LNCaP clone FGC (cell line): ENCODE results near the gene ANXA11.
"Not testable (repeated sequence)": the region's sequence is repeated elsewhere in the genome, so short reads cannot be mapped to it uniquely, and the experiment has no call there.

Source experiments
- DNase-seq: peaks from one replicate; pipeline ENCODE4 v3.0.0-alpha.2; 2011; ENCODE audit warnings: low read depth
- H3K4me3 ChIP-seq: 2 replicates; pipeline ENCODE4 v1.5.1; 2011; ENCODE audit warnings: mild to moderate bottlenecking, low read depth, low read length, control low read depth
- CTCF ChIP-seq: IDR thresholded peaks from 2 replicates; pipeline ENCODE4 v1.5.1; 2012; ENCODE audit warnings: mild to moderate bottlenecking; ENCODE audit not compliant: control insufficient read depth, insufficient read depth; ENCODE audit errors: extremely low read depth

The ANXA11 gene

GRCh38 chr10:80226723-80227122 is 21.4 kb upstream of the ANXA11 start:
- H3K4me3 ChIP-seq, DNase-seq: not testable (repeated sequence)

GRCh38 chr10:80223031-80223419 is 17.7 kb upstream of the ANXA11 start:
- not testable (repeated sequence) for DNase-seq, H3K4me3 ChIP-seq

GRCh38 chr10:80218878-80219277 is 13.5 kb upstream of the ANXA11 start:
- H3K4me3 ChIP-seq, DNase-seq: not testable (repeated sequence)

GRCh38 chr10:80214368-80214982 is 9.1 kb upstream of the ANXA11 start:
- not testable (repeated sequence) for H3K4me3 ChIP-seq, DNase-seq

- H3K4me3 ChIP-seq, DNase-seq: not testable (repeated sequence)
These were observed 7.3 kb upstream of the ANXA11 start for GRCh38 chr10:80212535-80213115.

- no peak for TF ChIP-seq CTCF
These were observed 6.4 kb upstream of the ANXA11 start for GRCh38 chr10:80211786-80212185.

GRCh38 chr10:80210259-80210658 is 4.9 kb upstream of the ANXA11 start:
- no peak overlapping the region for H3K4me3 ChIP-seq
- no peak for DNase-seq
- TF ChIP-seq CTCF = no peak

More at GRCh38 chr10:80211786-80212185, 6.4 kb upstream of the ANXA11 start:
- no peak for DNase-seq
- H3K4me3 ChIP-seq = no peak overlapping the region

- peak; percentile 56 for DNase-seq
- TF ChIP-seq CTCF = no peak
- no peak overlapping the region for H3K4me3 ChIP-seq
These were observed 2.5 kb upstream of the ANXA11 start for GRCh38 chr10:80207768-80208370.

GRCh38 chr10:80206277-80206655 is 929 bp upstream of the ANXA11 start:
- DNase-seq = no peak
- H3K4me3 ChIP-seq = no peak overlapping the region
- no peak for TF ChIP-seq CTCF
